ENCODE results near the gene RBFOX2. TPM values are rescaled to one million over a fixed set of nuclear protein-coding genes. Genes with fewer than 3 reads are reported as not detected.

RBFOX2 gene
- total and polyA plus RNA-seq, 2 donors (not counting 3 experiments of a cell fraction or from before 2014, with no cell fraction given), result 125 to 142 TPM

DNA sequence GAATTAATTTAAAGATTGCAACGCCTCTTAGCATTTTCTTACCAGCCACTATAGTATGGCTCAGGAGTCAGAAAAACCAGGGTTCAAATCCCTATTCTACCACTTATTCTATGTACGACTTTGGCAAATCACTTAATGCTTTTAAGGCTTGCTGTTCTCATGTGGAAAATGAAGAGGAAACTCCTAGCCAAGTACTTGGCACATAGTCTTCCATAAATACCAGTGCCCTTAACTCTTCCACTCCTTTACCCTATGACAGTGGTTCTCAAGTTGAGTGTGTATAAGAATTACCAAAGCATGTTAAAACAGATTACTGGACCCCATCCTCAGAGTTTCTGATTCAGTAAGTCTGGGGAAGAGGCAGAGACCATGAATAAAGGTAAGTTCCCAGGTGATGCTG lies 107.6 kb downstream of the RBFOX2 start:
- Histone ChIP-seq H3K9me3 (replicated peaks; ENCODE audit: control insufficient read depth, insufficient read depth, low read length) (no peaks in the 10 kb centered on the region), H3K4me3 (replicated peaks in 1 of 3; ENCODE audit: insufficient read depth in 1 of 3, low read depth in 1 of 3, low read length in 3 of 3) (no peak overlapping the region), H3K4me1 (ENCODE audit: control insufficient read depth, extremely low read depth, insufficient read depth, low read length) (peaks cover 10% of the 10 kb centered on the region), H3K4me2 (ENCODE audit: insufficient read depth, low read length) (no peak overlapping the region), H2AFZ (ENCODE audit: low read depth, low read length) (no peak overlapping the region), H4K20me1 (replicated peaks; ENCODE audit: control insufficient read depth, extremely low read depth, insufficient read depth, low read length) (peaks cover 3% of the 10 kb centered on the region), H3K36me3 (ENCODE audit: control insufficient read depth in 2 of 2, extremely low read depth in 1 of 2, insufficient read depth in 2 of 2, low read length in 2 of 2) (no peaks in the 10 kb centered on the region), H3K27ac (ENCODE audit: insufficient read depth, low read depth, low read length) (no peak overlapping the region), H3K9ac (replicated peaks; ENCODE audit: extremely low read depth, insufficient read depth, low read length) (no peak overlapping the region), H3K9me1 (replicated peaks; ENCODE audit: control insufficient read depth, extremely low read depth, insufficient read depth, low read length) (no peaks in the 10 kb centered on the region), H3K79me2 (ENCODE audit: control insufficient read depth, insufficient read depth, low read length) (peaks cover 36% of the 10 kb centered on the region), H3K27me3 (ENCODE audit: control insufficient read depth in 2 of 2, insufficient read depth in 2 of 2, low read length in 2 of 2) (no peaks in the 10 kb centered on the region)
- POLR2A ChIA-PET, result no interaction called here
- FAIRE-seq (no peak), DNase-seq (ENCODE audit: low read depth, low spot score) (no peak)
- CTCF ChIA-PET, result interaction anchor here (1.4 to 2.2 kb wide), 4 partner anchors 10 to 295 kb away, joined by 5 to 7 read pairs (median 6); no protein-coding TSS in a partner anchor
- intact Hi-C loops (cut with micrococcal nuclease) (loop anchor here (1.0 to 5.0 kb wide), 3 partner anchors 81 to 294 kb away; no protein-coding TSS in a partner anchor), dilution Hi-C loops (cut with MboI; ENCODE audit: extremely low pct_ligation_motif_present, low sequenced_read_pairs) (no loop called here)
- BruUV-seq (replicated peaks), result no TSS peak
- no peak for TF ChIP-seq JUN (IDR thresholded peaks at IDR 0.05; ENCODE audit: borderline replicate concordance, insufficient read depth, insufficient read length, low read depth)
- no peak for TF ChIP-seq GATA2 (IDR thresholded peaks at IDR 0.05; ENCODE audit: insufficient read depth, insufficient read length, low read depth, low read length)
- no peak for TF ChIP-seq EZH2 (IDR thresholded peaks at IDR 0.05; ENCODE audit: borderline replicate concordance, low read depth, low read length, severe bottlenecking)
- no peak for TF ChIP-seq FOS (IDR thresholded peaks at IDR 0.05; ENCODE audit: borderline replicate concordance, insufficient read depth, low read length)
- TF ChIP-seq POLR2A (IDR thresholded peaks at IDR 0.05; ENCODE audit: low read depth, low read length), result no peak
- TF ChIP-seq, protein P1, sequence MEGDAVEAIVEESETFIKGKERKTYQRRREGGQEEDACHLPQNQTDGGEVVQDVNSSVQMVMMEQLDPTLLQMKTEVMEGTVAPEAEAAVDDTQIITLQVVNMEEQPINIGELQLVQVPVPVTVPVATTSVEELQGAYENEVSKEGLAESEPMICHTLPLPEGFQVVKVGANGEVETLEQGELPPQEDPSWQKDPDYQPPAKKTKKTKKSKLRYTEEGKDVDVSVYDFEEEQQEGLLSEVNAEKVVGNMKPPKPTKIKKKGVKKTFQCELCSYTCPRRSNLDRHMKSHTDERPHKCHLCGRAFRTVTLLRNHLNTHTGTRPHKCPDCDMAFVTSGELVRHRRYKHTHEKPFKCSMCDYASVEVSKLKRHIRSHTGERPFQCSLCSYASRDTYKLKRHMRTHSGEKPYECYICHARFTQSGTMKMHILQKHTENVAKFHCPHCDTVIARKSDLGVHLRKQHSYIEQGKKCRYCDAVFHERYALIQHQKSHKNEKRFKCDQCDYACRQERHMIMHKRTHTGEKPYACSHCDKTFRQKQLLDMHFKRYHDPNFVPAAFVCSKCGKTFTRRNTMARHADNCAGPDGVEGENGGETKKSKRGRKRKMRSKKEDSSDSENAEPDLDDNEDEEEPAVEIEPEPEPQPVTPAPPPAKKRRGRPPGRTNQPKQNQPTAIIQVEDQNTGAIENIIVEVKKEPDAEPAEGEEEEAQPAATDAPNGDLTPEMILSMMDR (IDR thresholded peaks at IDR 0.05; ENCODE audit: extremely low read depth in 1 of 2, insufficient read depth in 1 of 2, low read depth in 1 of 2, low read length in 2 of 2), result no peak
- TF ChIP-seq, protein P2, sequence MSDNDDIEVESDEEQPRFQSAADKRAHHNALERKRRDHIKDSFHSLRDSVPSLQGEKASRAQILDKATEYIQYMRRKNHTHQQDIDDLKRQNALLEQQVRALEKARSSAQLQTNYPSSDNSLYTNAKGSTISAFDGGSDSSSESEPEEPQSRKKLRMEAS (IDR thresholded peaks at IDR 0.05; ENCODE audit: insufficient read depth, insufficient read length), result no peak
- no peak for TF ChIP-seq POLR2AphosphoS5 (IDR thresholded peaks at IDR 0.05; ENCODE audit: insufficient read depth, low read depth, low read length)
- TF ChIP-seq MYC (IDR thresholded peaks at IDR 0.05; ENCODE audit: low read depth, low read length), result no peak
